SK-N-SH treated with all-trans-retinoic acid at 6 μM for 48 hours (cell line): ENCODE measurements around the gene WDFY2.

Experiments used
- ATAC-seq: fragments of 200-7000 bp; cut with Tn5 transposase; 3 replicates; pipeline ENCODE4 v1.9.1; 2020; ENCODE audit warnings: mild to moderate bottlenecking, moderate library complexity
- ARNTL ChIP-seq: fragments of 450-650 bp; formaldehyde crosslinking; IDR thresholded peaks from 2 replicates; pipeline ENCODE4 v1.5.0; 2020; ENCODE audit warnings: low read depth, mild to moderate bottlenecking, moderate library complexity, borderline replicate concordance
- BACH2 ChIP-seq: fragments of 250-450 bp; sonication (Bioruptor Pico); IDR thresholded peaks from 2 replicates; pipeline ENCODE4 v1.9.0; 2021; ENCODE audit warnings: mild to moderate bottlenecking, borderline replicate concordance
- CSDC2 ChIP-seq: fragments of 250-450 bp; sonication (Bioruptor Pico); IDR thresholded peaks from 2 replicates; pipeline ENCODE4 v1.5.0; 2020; ENCODE audit warnings: mild to moderate bottlenecking, moderate library complexity
- CSRNP3 ChIP-seq: fragments of 250-450 bp; sonication (Bioruptor Pico); IDR thresholded peaks from 2 replicates; pipeline ENCODE4 v1.5.1; 2021; ENCODE audit warnings: mild to moderate bottlenecking, moderate library complexity
- ESRRG ChIP-seq: fragments of 250-450 bp; sonication (Bioruptor Pico); IDR thresholded peaks from 2 replicates; pipeline ENCODE4 v1.6.1; 2021; ENCODE audit warnings: mild to moderate bottlenecking
- GLIS3 ChIP-seq: fragments of 250-450 bp; sonication (Bioruptor Pico); IDR thresholded peaks from 2 replicates; pipeline ENCODE4 v1.5.0; 2020; ENCODE audit warnings: mild to moderate bottlenecking, moderate library complexity
- ISL1 ChIP-seq: fragments of 250-450 bp; sonication (Bioruptor Pico); IDR thresholded peaks from 2 replicates; pipeline ENCODE4 v2.1.2; 2022; ENCODE audit warnings: mild to moderate bottlenecking, moderate library complexity
- OSR1 ChIP-seq: fragments of 250-450 bp; sonication (Bioruptor Pico); IDR thresholded peaks from 2 replicates; pipeline ENCODE4 v1.8.0; 2022; ENCODE audit warnings: moderate library complexity, mild to moderate bottlenecking, inconsistent platforms
- PATZ1 ChIP-seq: fragments of 250-450 bp; sonication (Bioruptor Pico); IDR thresholded peaks from 2 replicates; pipeline ENCODE4 v1.8.0; 2020; ENCODE audit warnings: mild to moderate bottlenecking, moderate library complexity, borderline replicate concordance
- POU6F1 ChIP-seq: fragments of 250-450 bp; sonication (Bioruptor Pico); IDR thresholded peaks from 2 replicates; pipeline ENCODE4 v1.8.0; 2021; ENCODE audit warnings: low read depth, mild to moderate bottlenecking, moderate library complexity, borderline replicate concordance
- SNAI2 ChIP-seq: fragments of 250-450 bp; sonication (Bioruptor Pico); IDR thresholded peaks from 2 replicates; pipeline ENCODE4 v1.5.0; 2020; ENCODE audit warnings: mild to moderate bottlenecking, moderate library complexity
- ZC3H10 ChIP-seq: fragments of 250-450 bp; sonication (Bioruptor Pico); IDR thresholded peaks from 2 replicates; pipeline ENCODE4 v1.5.1; 2021; ENCODE audit warnings: mild to moderate bottlenecking, moderate library complexity
- ZFP30 ChIP-seq: fragments of 450-650 bp; formaldehyde crosslinking; IDR thresholded peaks from 2 replicates; pipeline ENCODE4 v1.5.0; 2022; ENCODE audit warnings: mild to moderate bottlenecking, moderate library complexity
- ZNF70 ChIP-seq: fragments of 450-650 bp; formaldehyde crosslinking; IDR thresholded peaks from 2 replicates; pipeline ENCODE4 v1.5.0; 2020; ENCODE audit warnings: mild to moderate bottlenecking, moderate library complexity
- TF ChIP-seq, protein P1 (sequence below): fragments of 250-450 bp; sonication (Bioruptor Pico); IDR thresholded peaks from 2 replicates; pipeline ENCODE4 v1.5.1; 2020; ENCODE audit warnings: low read depth, mild to moderate bottlenecking, moderate library complexity

The WDFY2 gene

DNA sequence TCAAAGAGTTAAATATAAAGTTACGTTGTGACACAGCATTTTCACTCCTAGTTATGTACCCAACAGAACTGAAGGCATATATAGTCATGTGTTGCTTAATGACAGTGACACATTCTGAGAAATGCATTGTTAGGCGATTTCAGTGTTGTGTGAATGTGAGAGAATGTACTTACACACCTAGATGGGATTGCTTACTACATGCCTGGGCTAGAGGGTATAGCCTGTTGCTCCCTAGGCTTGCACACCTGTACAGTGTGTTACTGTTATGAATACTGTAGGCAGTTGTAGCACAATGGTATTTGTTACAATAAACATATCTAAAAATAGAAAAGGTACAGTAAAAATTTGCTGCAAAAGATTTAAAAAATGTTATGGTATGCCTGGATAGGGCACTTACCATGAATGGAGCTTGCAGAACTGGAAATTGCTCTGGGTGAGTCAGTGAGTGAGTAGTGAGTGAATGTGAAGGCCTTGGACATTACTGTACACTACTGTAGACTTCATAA is 130.5 kb downstream of the WDFY2 start (continued):
- TF ChIP-seq ZC3H10 (no peak), SNAI2 (CRISPR knock-in tag) (no peak), OSR1 (CRISPR knock-in tag) (no peak)

GRCh38 chr13:51715613-51716012 is 131.4 kb downstream of the WDFY2 start:
- ATAC-seq: no peak
- TF ChIP-seq BACH2 (CRISPR knock-in tag) (no peak), PATZ1 (CRISPR knock-in tag) (no peak), OSR1 (CRISPR knock-in tag) (no peak), CSDC2 (CRISPR knock-in tag) (no peak), CSRNP3 (CRISPR knock-in tag) (no peak), ZFP30 (CRISPR knock-in tag) (no peak)
- TF ChIP-seq, protein P1, sequence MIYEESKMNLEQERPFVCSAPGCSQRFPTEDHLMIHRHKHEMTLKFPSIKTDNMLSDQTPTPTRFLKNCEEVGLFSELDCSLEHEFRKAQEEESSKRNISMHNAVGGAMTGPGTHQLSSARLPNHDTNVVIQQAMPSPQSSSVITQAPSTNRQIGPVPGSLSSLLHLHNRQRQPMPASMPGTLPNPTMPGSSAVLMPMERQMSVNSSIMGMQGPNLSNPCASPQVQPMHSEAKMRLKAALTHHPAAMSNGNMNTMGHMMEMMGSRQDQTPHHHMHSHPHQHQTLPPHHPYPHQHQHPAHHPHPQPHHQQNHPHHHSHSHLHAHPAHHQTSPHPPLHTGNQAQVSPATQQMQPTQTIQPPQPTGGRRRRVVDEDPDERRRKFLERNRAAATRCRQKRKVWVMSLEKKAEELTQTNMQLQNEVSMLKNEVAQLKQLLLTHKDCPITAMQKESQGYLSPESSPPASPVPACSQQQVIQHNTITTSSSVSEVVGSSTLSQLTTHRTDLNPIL (CRISPR knock-in tag): no peak
- TF ChIP-seq, all 23 proteins: peak for 0

- no peak for ATAC-seq
- TF ChIP-seq ISL1 (CRISPR knock-in tag) (peak; percentile 33; the same call in 1 of the 2 replicates), ESRRG (CRISPR knock-in tag) (no peak)
- TF ChIP-seq, protein P1 (CRISPR knock-in tag): no peak
These were observed 133.6 kb downstream of the WDFY2 start for GRCh38 chr13:51717786-51718398.

- ATAC-seq: no peak
- TF ChIP-seq CSRNP3 (CRISPR knock-in tag): no peak
- TF ChIP-seq ZNF70 (CRISPR knock-in tag): no peak
- TF ChIP-seq POU6F1 (CRISPR knock-in tag): no peak
- no peak for TF ChIP-seq GLIS3 (CRISPR knock-in tag)
- TF ChIP-seq ESRRG (CRISPR knock-in tag): no peak
- no peak for TF ChIP-seq SNAI2 (CRISPR knock-in tag)
- TF ChIP-seq BACH2 (CRISPR knock-in tag): no peak
- TF ChIP-seq ISL1 (CRISPR knock-in tag): no peak
- no peak for TF ChIP-seq CSDC2 (CRISPR knock-in tag)
- TF ChIP-seq, protein P1 (CRISPR knock-in tag): no peak
- no peak for TF ChIP-seq ARNTL
These were observed 135.1 kb downstream of the WDFY2 start for GRCh38 chr13:51719394-51719793.
